Type B pancreatic cell (in vitro differentiated cells): ENCODE results near the gene ERC2. TPM values are rescaled to one million over a fixed set of nuclear protein-coding genes. Genes with fewer than 3 reads are reported as not detected.

Source experiments
- DNase-seq: peaks from one replicate; pipeline ENCODE4 v3.0.0; 2021; ENCODE audit warnings: mixed read lengths; ENCODE audit not compliant: unreplicated experiment; ENCODE audit errors: extremely low spot score
- H3K27ac Mint-ChIP-seq: 2 replicates; pipeline ENCODE4 v1.8.0; 2021; ENCODE audit warnings: mild to moderate bottlenecking, mixed read lengths
- H3K27me3 Mint-ChIP-seq: 2 replicates; pipeline ENCODE4 v1.8.0; 2021; ENCODE audit warnings: mixed read lengths
- H3K36me3 Mint-ChIP-seq: 2 replicates; pipeline ENCODE4 v1.8.0; 2021; ENCODE audit warnings: mixed read lengths
- H3K4me1 Mint-ChIP-seq: one replicate; pipeline ENCODE4 v1.8.0; 2021; ENCODE audit warnings: mixed read lengths; ENCODE audit not compliant: unreplicated experiment
- H3K4me3 Mint-ChIP-seq: 2 replicates; pipeline ENCODE4 v1.8.0; 2021; ENCODE audit warnings: mild to moderate bottlenecking, mixed read lengths
- H3K9me3 Mint-ChIP-seq: 2 replicates; pipeline ENCODE4 v1.8.0; 2021; ENCODE audit warnings: mixed read lengths
- total RNA-seq: library from RNA; stranded (reverse); gene quantifications from 2 replicates; pipeline ENCODE4 v1.2.1, GENCODE V29; 2021; ENCODE audit warnings: low replicate concordance
- TF ChIP-seq, protein P1 (sequence below): fragments of 200-600 bp; sonication (generic); conservative IDR thresholded peaks from 2 replicates; pipeline ENCODE4 v1.5.0; 2021; ENCODE audit warnings: antibody characterized with exemption, mild to moderate bottlenecking

Gene ERC2
- total RNA-seq, 1 donor from 2014 or later, result 6.1 TPM

GRCh38 chr3:55934771-55935170 lies 533.5 kb downstream of the ERC2 start:
- Mint-ChIP-seq H3K27ac (no peak overlapping the region), H3K36me3 (no peaks in the 10 kb centered on the region), H3K4me3 (no peak overlapping the region), H3K9me3 (no peaks in the 10 kb centered on the region), H3K27me3 (peaks cover 8% of the 10 kb centered on the region), H3K4me1 (peaks cover 9% of the 10 kb centered on the region)
- DNase-seq, result no peak
- TF ChIP-seq, protein P1, sequence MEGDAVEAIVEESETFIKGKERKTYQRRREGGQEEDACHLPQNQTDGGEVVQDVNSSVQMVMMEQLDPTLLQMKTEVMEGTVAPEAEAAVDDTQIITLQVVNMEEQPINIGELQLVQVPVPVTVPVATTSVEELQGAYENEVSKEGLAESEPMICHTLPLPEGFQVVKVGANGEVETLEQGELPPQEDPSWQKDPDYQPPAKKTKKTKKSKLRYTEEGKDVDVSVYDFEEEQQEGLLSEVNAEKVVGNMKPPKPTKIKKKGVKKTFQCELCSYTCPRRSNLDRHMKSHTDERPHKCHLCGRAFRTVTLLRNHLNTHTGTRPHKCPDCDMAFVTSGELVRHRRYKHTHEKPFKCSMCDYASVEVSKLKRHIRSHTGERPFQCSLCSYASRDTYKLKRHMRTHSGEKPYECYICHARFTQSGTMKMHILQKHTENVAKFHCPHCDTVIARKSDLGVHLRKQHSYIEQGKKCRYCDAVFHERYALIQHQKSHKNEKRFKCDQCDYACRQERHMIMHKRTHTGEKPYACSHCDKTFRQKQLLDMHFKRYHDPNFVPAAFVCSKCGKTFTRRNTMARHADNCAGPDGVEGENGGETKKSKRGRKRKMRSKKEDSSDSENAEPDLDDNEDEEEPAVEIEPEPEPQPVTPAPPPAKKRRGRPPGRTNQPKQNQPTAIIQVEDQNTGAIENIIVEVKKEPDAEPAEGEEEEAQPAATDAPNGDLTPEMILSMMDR, result no peak

GRCh38 chr3:55929154-55929869 lies 539.0 kb downstream of the ERC2 start:
- DNase-seq, result no peak
- Mint-ChIP-seq H3K27me3 (peaks cover 3% of the 10 kb centered on the region), H3K27ac (no peak overlapping the region), H3K9me3 (no peaks in the 10 kb centered on the region), H3K36me3 (no peaks in the 10 kb centered on the region), H3K4me3 (no peak overlapping the region), H3K4me1 (no peaks in the 10 kb centered on the region)
- TF ChIP-seq, protein P1, result no peak

- DNase-seq, result no peak
- Mint-ChIP-seq H3K27me3 (peaks cover 3% of the 10 kb centered on the region), H3K4me3 (no peak overlapping the region), H3K36me3 (no peaks in the 10 kb centered on the region), H3K9me3 (no peaks in the 10 kb centered on the region), H3K27ac (no peak overlapping the region), H3K4me1 (no peaks in the 10 kb centered on the region)
- TF ChIP-seq, protein P1, result no peak
Measured at GRCh38 chr3:55923626-55924025, 544.6 kb downstream of the ERC2 start.

DNA sequence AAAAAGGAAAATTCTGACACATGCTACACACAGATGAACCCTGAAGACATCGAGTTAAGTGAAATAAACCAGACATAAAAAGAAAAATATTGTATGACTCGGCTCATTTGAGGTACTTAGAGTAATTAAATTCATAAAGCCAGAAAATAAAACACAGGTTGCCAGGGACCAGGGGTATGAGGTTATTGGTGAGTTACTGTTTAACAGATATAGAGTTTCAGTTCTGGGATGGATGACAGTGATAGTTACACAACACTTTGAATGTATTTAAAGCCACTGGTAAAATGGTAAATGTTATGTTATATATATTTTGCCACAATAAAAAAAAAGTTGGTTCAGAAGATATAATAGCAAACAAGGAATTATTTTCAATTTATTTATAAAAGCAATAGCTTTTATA lies 545.1 kb downstream of the ERC2 start:
- Mint-ChIP-seq H3K27ac (no peak overlapping the region), H3K4me1 (no peaks in the 10 kb centered on the region), H3K27me3 (no peaks in the 10 kb centered on the region), H3K9me3 (no peaks in the 10 kb centered on the region), H3K36me3 (no peaks in the 10 kb centered on the region), H3K4me3 (no peak overlapping the region)
- DNase-seq, result no peak
- TF ChIP-seq, protein P1, result no peak

DNA sequence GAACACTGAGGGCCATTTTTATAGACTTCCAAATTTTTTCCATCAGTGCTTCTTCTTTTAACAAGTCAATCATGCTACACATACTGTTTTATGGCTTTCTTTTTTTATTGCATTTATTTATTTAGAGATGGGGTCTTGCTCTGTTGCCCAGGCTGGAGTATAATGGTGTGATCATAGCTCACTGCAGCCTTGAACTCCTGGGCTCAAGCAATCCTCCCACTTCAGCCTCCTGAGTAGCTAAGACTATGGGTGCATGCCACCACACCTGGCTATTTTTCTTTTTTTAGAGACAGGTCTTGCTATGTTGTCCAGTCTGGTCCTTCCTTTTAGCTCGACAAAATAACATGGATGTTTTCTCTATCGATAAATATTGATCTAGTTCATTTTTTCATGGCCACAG lies 555.4 kb downstream of the ERC2 start:
- DNase-seq, result no peak
- Mint-ChIP-seq H3K27ac (no peak overlapping the region), H3K27me3 (peaks cover 10% of the 10 kb centered on the region), H3K4me3 (no peak overlapping the region), H3K4me1 (peaks cover 4% of the 10 kb centered on the region), H3K36me3 (no peaks in the 10 kb centered on the region), H3K9me3 (no peaks in the 10 kb centered on the region)
- TF ChIP-seq, protein P1, result no peak
